ENCODE measurements around the gene HDAC9. TPM values are rescaled to one million over a fixed set of nuclear protein-coding genes. Genes with fewer than 3 reads are reported as not detected.

The HDAC9 gene
- total RNA-seq, 1 donor from 2014 or later, result 27.6 TPM

- Histone ChIP-seq H3K36me3 (ENCODE audit: insufficient read depth, low read length) (no peaks in the 10 kb centered on the region), H3K27me3 (ENCODE audit: insufficient read depth, low read length) (no peaks in the 10 kb centered on the region), H3K4me1 (ENCODE audit: insufficient read depth, low read length) (no peaks in the 10 kb centered on the region), H3K79me2 (ENCODE audit: insufficient read depth, low read length) (no peaks in the 10 kb centered on the region), H3K4me3 (ENCODE audit: insufficient read depth, low read depth, low read length) (no peak overlapping the region), H2AFZ (ENCODE audit: low read depth, low read length) (no peak overlapping the region), H3K9ac (ENCODE audit: low read length) (no peak overlapping the region), H4K20me1 (ENCODE audit: insufficient read depth, low read length) (no peaks in the 10 kb centered on the region), H3K27ac (ENCODE audit: low read depth, low read length) (no peak overlapping the region), H3K9me3 (ENCODE audit: insufficient read depth, low read depth, low read length) (no peaks in the 10 kb centered on the region), H3K4me2 (ENCODE audit: low read length) (no peak overlapping the region)
- Mint-ChIP-seq H3K27me3 (ENCODE audit: low read depth, unreplicated experiment) (peaks cover 3% of the 10 kb centered on the region), H3K4me1 (ENCODE audit: low read depth, unreplicated experiment) (peaks cover 11% of the 10 kb centered on the region), H3K9me3 (ENCODE audit: unreplicated experiment) (no peaks in the 10 kb centered on the region), H3K27ac (ENCODE audit: unreplicated experiment) (no peak overlapping the region), H3K4me3 (ENCODE audit: unreplicated experiment) (no peak overlapping the region), H3K36me3 (ENCODE audit: low read depth, unreplicated experiment) (no peaks in the 10 kb centered on the region)
- DNase-seq (ENCODE audit: low read depth) (peak; percentile 45), FAIRE-seq (no peak)
- TF ChIP-seq EZH2 (IDR thresholded peaks at IDR 0.05; ENCODE audit: insufficient read depth, low read length) (no peak), CTCF (IDR thresholded peaks at IDR 0.05; ENCODE audit: insufficient read depth, low read depth, low read length) (no peak)
Measured at GRCh38 chr7:18469316-18469715, 26.2 kb upstream of the HDAC9 start.

GRCh38 chr7:18471476-18472160 is 23.9 kb upstream of the HDAC9 start:
- Mint-ChIP-seq H3K9me3 (ENCODE audit: unreplicated experiment) (no peaks in the 10 kb centered on the region), H3K4me1 (ENCODE audit: low read depth, unreplicated experiment) (peaks cover 13% of the 10 kb centered on the region), H3K36me3 (ENCODE audit: low read depth, unreplicated experiment) (no peaks in the 10 kb centered on the region), H3K4me3 (ENCODE audit: unreplicated experiment) (no peak overlapping the region), H3K27me3 (ENCODE audit: low read depth, unreplicated experiment) (peaks cover 3% of the 10 kb centered on the region), H3K27ac (ENCODE audit: unreplicated experiment) (no peak overlapping the region)
- Histone ChIP-seq H3K27me3 (ENCODE audit: insufficient read depth, low read length) (no peaks in the 10 kb centered on the region), H3K4me2 (ENCODE audit: low read length) (no peak overlapping the region), H2AFZ (ENCODE audit: low read depth, low read length) (no peak overlapping the region), H3K4me1 (ENCODE audit: insufficient read depth, low read length) (no peaks in the 10 kb centered on the region), H3K36me3 (ENCODE audit: insufficient read depth, low read length) (no peaks in the 10 kb centered on the region), H3K79me2 (ENCODE audit: insufficient read depth, low read length) (no peaks in the 10 kb centered on the region), H4K20me1 (ENCODE audit: insufficient read depth, low read length) (no peaks in the 10 kb centered on the region), H3K9ac (ENCODE audit: low read length) (no peak overlapping the region), H3K9me3 (ENCODE audit: insufficient read depth, low read depth, low read length) (no peaks in the 10 kb centered on the region), H3K4me3 (ENCODE audit: insufficient read depth, low read depth, low read length) (no peak overlapping the region), H3K27ac (ENCODE audit: low read depth, low read length) (no peak overlapping the region)
- no peak for FAIRE-seq
- no peak for DNase-seq (ENCODE audit: low read depth)
- TF ChIP-seq CTCF (IDR thresholded peaks at IDR 0.05; ENCODE audit: insufficient read depth, low read depth, low read length) (no peak), EZH2 (IDR thresholded peaks at IDR 0.05; ENCODE audit: insufficient read depth, low read length) (no peak)

- no peak for TF ChIP-seq CTCF (IDR thresholded peaks at IDR 0.05; ENCODE audit: insufficient read depth, low read depth, low read length)
- Histone ChIP-seq H3K27ac (ENCODE audit: low read depth, low read length) (no peak overlapping the region), H4K20me1 (ENCODE audit: insufficient read depth, low read length) (no peaks in the 10 kb centered on the region), H3K4me1 (ENCODE audit: insufficient read depth, low read length) (no peaks in the 10 kb centered on the region), H3K36me3 (ENCODE audit: insufficient read depth, low read length) (no peaks in the 10 kb centered on the region), H3K27me3 (ENCODE audit: insufficient read depth, low read length) (no peaks in the 10 kb centered on the region), H3K79me2 (ENCODE audit: insufficient read depth, low read length) (no peaks in the 10 kb centered on the region), H3K9me3 (ENCODE audit: insufficient read depth, low read depth, low read length) (no peaks in the 10 kb centered on the region), H3K9ac (ENCODE audit: low read length) (no peak overlapping the region), H3K4me3 (ENCODE audit: insufficient read depth, low read depth, low read length) (no peak overlapping the region), H3K4me2 (ENCODE audit: low read length) (no peak overlapping the region), H2AFZ (ENCODE audit: low read depth, low read length) (no peak overlapping the region)
- FAIRE-seq (no peak), DNase-seq (ENCODE audit: low read depth) (no peak)
- Mint-ChIP-seq H3K27ac (ENCODE audit: unreplicated experiment) (no peak overlapping the region), H3K4me3 (ENCODE audit: unreplicated experiment) (no peak overlapping the region), H3K9me3 (ENCODE audit: unreplicated experiment) (no peaks in the 10 kb centered on the region), H3K27me3 (ENCODE audit: low read depth, unreplicated experiment) (peaks cover 3% of the 10 kb centered on the region), H3K4me1 (ENCODE audit: low read depth, unreplicated experiment) (peaks cover 8% of the 10 kb centered on the region), H3K36me3 (ENCODE audit: low read depth, unreplicated experiment) (no peaks in the 10 kb centered on the region)
Measured at GRCh38 chr7:18472161-18472483, 23.4 kb upstream of the HDAC9 start.

All from astrocyte (in vitro differentiated cells and primary cell).